ENCODE results near the gene HDGFL2. TPM values are rescaled to one million over a fixed set of nuclear protein-coding genes. Genes with fewer than 3 reads are reported as not detected.

HDGFL2 gene
- total and polyA plus RNA-seq, 2 experiments from 2014 or later, result 123 to 186 TPM

- no peak for DNase-seq (ENCODE audit: low read depth in 1 of 2, low spot score in 1 of 2)
- H3K9me3 ChIP-seq (ENCODE audit: low read depth), result no peaks in the 10 kb centered on the region
- TF ChIP-seq CTCF (IDR thresholded peaks at IDR 0.05; ENCODE audit: low read depth, low read length), result no peak
- no peaks in the 10 kb centered on the region for H3K27me3 ChIP-seq
- no peak overlapping the region for H3K27ac ChIP-seq
- H3K4me3 ChIP-seq, result no peak overlapping the region
- H3K4me1 ChIP-seq (ENCODE audit: low read depth), result peaks cover 4% of the 10 kb centered on the region
- peaks cover 9% of the 10 kb centered on the region for H3K36me3 ChIP-seq
These were observed 5.1 kb downstream of the HDGFL2 start for GRCh38 chr19:4477034-4477801.

- Histone ChIP-seq H3K27ac (no peak overlapping the region), H3K4me3 (no peak overlapping the region), H3K36me3 (no peaks in the 10 kb centered on the region), H3K9me3 (ENCODE audit: low read depth) (no peaks in the 10 kb centered on the region), H3K4me1 (ENCODE audit: low read depth) (no peaks in the 10 kb centered on the region), H3K27me3 (no peaks in the 10 kb centered on the region)
- DNase-seq (ENCODE audit: low read depth in 1 of 2, low spot score in 1 of 2), result no peak
- TF ChIP-seq CTCF (IDR thresholded peaks at IDR 0.05; ENCODE audit: low read depth, low read length), result no peak
These were observed 10.7 kb downstream of the HDGFL2 start for GRCh38 chr19:4482721-4483364.

GRCh38 chr19:4483385-4483784 is 11.3 kb downstream of the HDGFL2 start:
- Histone ChIP-seq H3K36me3 (no peaks in the 10 kb centered on the region), H3K4me3 (no peak overlapping the region), H3K9me3 (ENCODE audit: low read depth) (no peaks in the 10 kb centered on the region), H3K4me1 (ENCODE audit: low read depth) (no peaks in the 10 kb centered on the region), H3K27ac (no peak overlapping the region), H3K27me3 (no peaks in the 10 kb centered on the region)
- no peak for DNase-seq (ENCODE audit: low read depth in 1 of 2, low spot score in 1 of 2)
- TF ChIP-seq CTCF (IDR thresholded peaks at IDR 0.05; ENCODE audit: low read depth, low read length), result no peak

- no peak for TF ChIP-seq CTCF (IDR thresholded peaks at IDR 0.05; ENCODE audit: low read depth, low read length)
- no peak for DNase-seq (ENCODE audit: low read depth in 1 of 2, low spot score in 1 of 2)
These were observed 15.5 kb downstream of the HDGFL2 start for GRCh38 chr19:4487572-4487971.

GRCh38 chr19:4488496-4488895 is 16.4 kb downstream of the HDGFL2 start:
- Histone ChIP-seq H3K4me3 (no peak overlapping the region), H3K36me3 (peaks cover 17% of the 10 kb centered on the region)
- no peak for TF ChIP-seq CTCF (IDR thresholded peaks at IDR 0.05; ENCODE audit: low read depth, low read length)

More at GRCh38 chr19:4487572-4487971, 15.5 kb downstream of the HDGFL2 start:
- peaks cover 13% of the 10 kb centered on the region for H3K36me3 ChIP-seq
- no peaks in the 10 kb centered on the region for H3K27me3 ChIP-seq
- H3K4me1 ChIP-seq (ENCODE audit: low read depth), result no peaks in the 10 kb centered on the region
- H3K4me3 ChIP-seq, result no peak overlapping the region
- no peaks in the 10 kb centered on the region for H3K9me3 ChIP-seq (ENCODE audit: low read depth)
- no peak overlapping the region for H3K27ac ChIP-seq

More at GRCh38 chr19:4488496-4488895, 16.4 kb downstream of the HDGFL2 start:
- Histone ChIP-seq H3K27me3 (no peaks in the 10 kb centered on the region), H3K4me1 (ENCODE audit: low read depth) (no peaks in the 10 kb centered on the region), H3K9me3 (ENCODE audit: low read depth) (no peaks in the 10 kb centered on the region), H3K27ac (no peak overlapping the region)
- no peak for DNase-seq (ENCODE audit: low read depth in 1 of 2, low spot score in 1 of 2)

All from cardiac muscle cell (in vitro differentiated cells and primary cell).